HG03175 (cell line): ENCODE measurements around the gene CBLN1.

ENCODE experiments used
- ATAC-seq: cut with Tn5 transposase; IDR thresholded peaks from one replicate; pipeline ENCODE4 v1.9.1; 2021; ENCODE audit warnings: mild to moderate bottlenecking, moderate library complexity; ENCODE audit not compliant: unreplicated experiment

Gene CBLN1

GRCh38 chr16:49281480-49281842 lies at the start of gene CBLN1:
CBLN1 (minus strand) TSS chr16:49281838; CDS start chr16:49281465, 373 bp downstream.
- ATAC-seq, result no peak

GRCh38 chr16:49330562-49331201 lies 49.0 kb upstream of the CBLN1 start:
- ATAC-seq, result no peak

GRCh38 chr16:49328325-49328724 lies 46.7 kb upstream of the CBLN1 start:
- ATAC-seq, result no peak

GRCh38 chr16:49327466-49327865 lies 45.8 kb upstream of the CBLN1 start:
- no peak for ATAC-seq

- no peak for ATAC-seq
Observed at GRCh38 chr16:49324703-49325102, 43.1 kb upstream of the CBLN1 start.

GRCh38 chr16:49315602-49316001 lies 34.0 kb upstream of the CBLN1 start:
- ATAC-seq, result no peak

GRCh38 chr16:49312389-49312985 lies 30.8 kb upstream of the CBLN1 start:
- ATAC-seq, result no peak

- no peak for ATAC-seq
Observed at GRCh38 chr16:49311823-49312222, 30.2 kb upstream of the CBLN1 start.

- no peak for ATAC-seq
Observed at GRCh38 chr16:49307176-49307575, 25.5 kb upstream of the CBLN1 start.

- no peak for ATAC-seq
Observed at GRCh38 chr16:49305406-49305805, 23.8 kb upstream of the CBLN1 start.

GRCh38 chr16:49292413-49292812 lies 10.8 kb upstream of the CBLN1 start:
- no peak for ATAC-seq

GRCh38 chr16:49287572-49287971 lies 5.9 kb upstream of the CBLN1 start:
- ATAC-seq, result no peak

GRCh38 chr16:49284962-49285361 lies 3.3 kb upstream of the CBLN1 start:
- ATAC-seq, result no peak

GRCh38 chr16:49283376-49284049 lies 1.9 kb upstream of the CBLN1 start:
- ATAC-seq, result no peak

- ATAC-seq, result no peak
Observed at GRCh38 chr16:49282690-49283375, 1.2 kb upstream of the CBLN1 start.

- ATAC-seq, result peak; percentile 80
Observed at GRCh38 chr16:49281843-49282642, 405 bp upstream of the CBLN1 start.

GRCh38 chr16:49280841-49281371 lies 732 bp downstream of the CBLN1 start:
- no peak for ATAC-seq

GRCh38 chr16:49280105-49280741 lies 1.4 kb downstream of the CBLN1 start:
- ATAC-seq, result no peak

- no peak for ATAC-seq
Observed at GRCh38 chr16:49278944-49279725, 2.5 kb downstream of the CBLN1 start.

GRCh38 chr16:49278567-49278827 lies 3.1 kb downstream of the CBLN1 start:
- no peak for ATAC-seq
